ENCODE measurements around the gene TMEM63A. TPM values are rescaled to one million over a fixed set of nuclear protein-coding genes. Genes with fewer than 3 reads are reported as not detected.

The TMEM63A gene
- total and polyA plus RNA-seq, 2 of the 13 experiments (the other 11 are each of a cell fraction or from before 2014, with no cell fraction given) = 23.9 to 53.3 TPM

- Histone ChIP-seq H3K4me3 (replicated peaks in 1 of 3; ENCODE audit: insufficient read depth in 1 of 3, low read depth in 2 of 3, low read length in 3 of 3) (no peak overlapping the region), H3K27ac (ENCODE audit: extremely low read length, insufficient read depth, low read length) (peak overlapping the region; percentile 30), H3K9me3 (ENCODE audit: low read length) (no peaks in the 10 kb centered on the region), H3K27me3 (ENCODE audit: control insufficient read depth in 1 of 2, insufficient read depth in 2 of 2, low read length in 2 of 2) (no peaks in the 10 kb centered on the region), H4K20me1 (ENCODE audit: insufficient read depth, low read length) (no peaks in the 10 kb centered on the region), H3K9ac (ENCODE audit: insufficient read depth, low read depth, low read length) (0 out of 2 replicates have a peak overlapping the region, but pooled peaks have one; percentile 1), H2AFZ (ENCODE audit: low read length) (no peak overlapping the region), H3K79me2 (ENCODE audit: insufficient read depth, low read length) (peaks cover 33% of the 10 kb centered on the region), H3K4me1 (ENCODE audit: insufficient read depth, low read length) (peaks cover 92% of the 10 kb centered on the region), H3K36me3 (replicated peaks in 1 of 2; ENCODE audit: control insufficient read depth in 1 of 2, insufficient read depth in 2 of 2, low read length in 2 of 2) (peaks cover 2 to 8% of the 10 kb centered on the region in 2 experiments; a peak in 3 of 5 replicates), H3K4me2 (ENCODE audit: low read depth, low read length) (no peak overlapping the region)
- no peak for TF ChIP-seq ATAD3A (CRISPR knock-in tag; IDR thresholded peaks at IDR 0.05)
- no peak for TF ChIP-seq SSRP1 (CRISPR knock-in tag; IDR thresholded peaks at IDR 0.05)
- TF ChIP-seq AGO2 (optimal IDR thresholded peaks at IDR 0.05; ENCODE audit: low read depth, low read length) = no peak
- no peak for TF ChIP-seq FOXA1 (IDR thresholded peaks at IDR 0.05)
- TF ChIP-seq FOXA1 (CRISPR knock-in tag; IDR thresholded peaks at IDR 0.05) = no peak
- TF ChIP-seq TFDP2 (CRISPR knock-in tag; IDR thresholded peaks at IDR 0.05) = no peak
- TF ChIP-seq TBX2 (CRISPR knock-in tag; IDR thresholded peaks at IDR 0.05; ENCODE audit: borderline replicate concordance) = no peak
- TF ChIP-seq FOXK1 (CRISPR knock-in tag; IDR thresholded peaks at IDR 0.05; ENCODE audit: borderline replicate concordance, low read depth) = no peak
- TF ChIP-seq GATA4 (IDR thresholded peaks at IDR 0.05; ENCODE audit: borderline replicate concordance, low read depth) = no peak
- TF ChIP-seq PTBP1 (IDR thresholded peaks at IDR 0.05; ENCODE audit: low read depth, low read length, poor library complexity, severe bottlenecking) = no peak
- intact Hi-C loops (cut with micrococcal nuclease; ENCODE audit: unreplicated experiment) = loop anchor here (10.0 kb wide), 1 partner anchor 105 kb away; the partner anchor contains the start of gene PYCR2
- no peak for DNase-seq (ENCODE audit: low spot score)
- in situ Hi-C loops (cut with HindIII; ENCODE audit: extremely low pct_ligation_motif_present, low pct_unique_long_range_greater_than_20kb) = no loop called here
- ChIA-PET CTCF (ENCODE audit: low intra/inter-chr PET ratio, low total read pairs) (no interaction called here), POLR2A (no interaction called here)
- no TSS peak for BruUV-seq (replicated peaks)
- ATAC-seq = no peak
- FAIRE-seq = no peak
- 96% methylated on average over 12 of the region's 12 CpGs for WGBS (ENCODE audit: low lambda C conversion rate)
These were observed 62.6 kb downstream of the TMEM63A start for GRCh38 chr1:225819346-225820192.

Measured in HepG2 (cell line).